Naive thymus-derived CD4-positive, alpha-beta T cell (primary cell): Measurements from ENCODE around the gene KCNIP4. TPM values are rescaled to one million over a fixed set of nuclear protein-coding genes. Genes with fewer than 3 reads are reported as not detected.

Experiments used
- ATAC-seq: fragments of 150-1000 bp; cut with Tn5 transposase; 2 replicates; pipeline ENCODE4 v1.10.0; 2021; ENCODE audit warnings: mild to moderate bottlenecking, moderate library complexity
- CTCF ChIA-PET: fragments of 350-600 bp; sonication (Branson Sonifier 250); formaldehyde crosslinking; loops from one replicate; lab custom pipeline; 2021; ENCODE audit warnings: antibody characterized with exemption; lab: Charles Lee
- POLR2A ChIA-PET: fragments of 350-600 bp; sonication (Branson Sonifier 250); formaldehyde crosslinking; loops from one replicate; lab custom pipeline; 2021; ENCODE audit warnings: antibody characterized with exemption, inconsistent platforms; lab: Charles Lee
- DNase-seq, 9 donors: peaks; one replicate each; pipeline versions ENCODE4 v3.0.0 to v3.0.0-alpha.2; 2020 to 2022; ENCODE audit warnings: mixed read lengths in 1 of 9
- H3K27ac ChIP-seq: one replicate; pipeline ENCODE4 v1.7.0; 2013; ENCODE audit warnings: mild to moderate bottlenecking, low read depth, low read length, moderate library complexity
- H3K27me3 ChIP-seq, 2 donors: one replicate each; pipeline ENCODE4 v1.7.0; 2013; ENCODE audit warnings: low read length in 2 of 2, mild to moderate bottlenecking in 2 of 2, moderate library complexity in 2 of 2; ENCODE audit not compliant: control insufficient read depth in 2 of 2, insufficient read depth in 2 of 2
- H3K36me3 ChIP-seq, 3 experiments: 1 replicate in 2 of 3; 2 replicates in 1 of 3; pipeline ENCODE4 v1.7.0; 2013; ENCODE audit warnings: low read length in 3 of 3, mild to moderate bottlenecking in 3 of 3, moderate library complexity in 1 of 3; ENCODE audit not compliant: insufficient read depth in 3 of 3, control insufficient read depth in 2 of 3
- H3K4me1 ChIP-seq, 2 donors: one replicate each; pipeline ENCODE4 v1.7.0; 2013; ENCODE audit warnings: low read length in 2 of 2, mild to moderate bottlenecking in 2 of 2, moderate library complexity in 1 of 2; ENCODE audit not compliant: control insufficient read depth in 2 of 2, insufficient read depth in 2 of 2
- H3K4me3 ChIP-seq: 2 replicates; pipeline ENCODE4 v1.7.0; 2013; ENCODE audit warnings: mild to moderate bottlenecking, low read length
- H3K9me3 ChIP-seq, 3 experiments: 1 replicate in 2 of 3; 2 replicates in 1 of 3; pipeline ENCODE4 v1.7.0; 2013; ENCODE audit warnings: low read length in 3 of 3; ENCODE audit not compliant: control insufficient read depth in 2 of 3
- H3K27ac Mint-ChIP-seq, 9 donors: one replicate each; pipeline ENCODE4 v1.8.0; 2020 to 2022; ENCODE audit warnings: mixed read lengths in 9 of 9, mild to moderate bottlenecking in 8 of 9, moderate library complexity in 5 of 9, inconsistent platforms in 2 of 9
- H3K27me3 Mint-ChIP-seq, 5 donors: one replicate each; pipeline ENCODE4 v1.8.0; 2021 to 2022; ENCODE audit warnings: mixed read lengths in 5 of 5, mild to moderate bottlenecking in 1 of 5
- H3K36me3 Mint-ChIP-seq, 5 donors: one replicate each; pipeline ENCODE4 v1.8.0; 2020 to 2022; ENCODE audit warnings: mixed read lengths in 5 of 5, mild to moderate bottlenecking in 3 of 5, inconsistent platforms in 1 of 5
- H3K4me1 Mint-ChIP-seq, 7 donors: one replicate each; pipeline ENCODE4 v1.8.0; 2020 to 2022; ENCODE audit warnings: mixed read lengths in 7 of 7, mild to moderate bottlenecking in 3 of 7, inconsistent platforms in 1 of 7
- H3K4me3 Mint-ChIP-seq, 10 donors: one replicate each; pipeline ENCODE4 v1.8.0; 2020 to 2022; ENCODE audit warnings: mild to moderate bottlenecking in 10 of 10, mixed read lengths in 10 of 10, moderate library complexity in 6 of 10, inconsistent platforms in 2 of 10
- H3K9me3 Mint-ChIP-seq, 11 donors: one replicate each; pipeline ENCODE4 v1.8.0; 2020 to 2022; ENCODE audit warnings: mixed read lengths in 11 of 11, mild to moderate bottlenecking in 4 of 11, inconsistent platforms in 1 of 11, moderate library complexity in 1 of 11
- intact Hi-C, 2 donors: fragments of 100-400 bp; cut with micrococcal nuclease; formaldehyde crosslinking; loops; one replicate each; pipeline ENCODE4 v1.15.1; 2023
- polyA plus RNA-seq, 2 donors: library from polyadenylated mRNA; unstranded; fragments of 300-500 nt; fragmentation: Illumina TruSeq; gene quantifications; one replicate each; pipeline ENCODE4 v1.2.3, GENCODE V29; 2021
- total RNA-seq, 6 experiments: library from RNA in 5 of 6; stranded (reverse) in 5 of 6; gene quantifications; 1 replicate in 5 of 6; 2 replicates in 1 of 6; pipeline ENCODE4 v1.2.3 and lab custom pipeline; 2021 to 2026

The KCNIP4 gene
- total and polyA plus RNA-seq, 7 experiments from 2014 or later, result 0.29 TPM; not detected in 6

- no peaks in the 10 kb centered on the region for H3K27me3 ChIP-seq
- no peak overlapping the region for H3K4me3 ChIP-seq
- POLR2A ChIA-PET, result no interaction called here
- no peak overlapping the region for H3K4me3 Mint-ChIP-seq
- no peak overlapping the region for H3K27ac ChIP-seq
- CTCF ChIA-PET, result no interaction called here
- intact Hi-C loops, result no loop called here
- H3K9me3 ChIP-seq, result no peaks in the 10 kb centered on the region
- H3K4me1 ChIP-seq, result no peaks in the 10 kb centered on the region
- H3K27me3 Mint-ChIP-seq, result no peaks in the 10 kb centered on the region
- H3K36me3 Mint-ChIP-seq, result no peaks in the 10 kb centered on the region
- ATAC-seq (no peak), DNase-seq (no peak)
- no peaks in the 10 kb centered on the region for H3K36me3 ChIP-seq
- H3K27ac Mint-ChIP-seq, result no peak overlapping the region
- no peaks in the 10 kb centered on the region for H3K4me1 Mint-ChIP-seq
- H3K9me3 Mint-ChIP-seq, result peaks cover 0 to 18% (median 6%) of the 10 kb centered on the region in 11 donors
These were observed 834.9 kb downstream of the KCNIP4 start for GRCh38 chr4:21113496-21114223.

GRCh38 chr4:21102667-21103066 is 845.9 kb downstream of the KCNIP4 start:
- CTCF ChIA-PET, result no interaction called here
- POLR2A ChIA-PET, result no interaction called here
- intact Hi-C loops, result no loop called here
- Histone ChIP-seq H3K27ac (no peak overlapping the region), H3K4me1 (no peaks in the 10 kb centered on the region), H3K36me3 (no peaks in the 10 kb centered on the region), H3K9me3 (no peaks in the 10 kb centered on the region), H3K4me3 (no peak overlapping the region), H3K27me3 (no peaks in the 10 kb centered on the region)
- DNase-seq, result no peak
- H3K4me1 Mint-ChIP-seq, result no peaks in the 10 kb centered on the region
- no peak overlapping the region for H3K27ac Mint-ChIP-seq
- H3K4me3 Mint-ChIP-seq, result no peak overlapping the region
- H3K9me3 Mint-ChIP-seq, result peaks cover 0 to 22% (median 8%) of the 10 kb centered on the region in 11 donors
- no peak for ATAC-seq
- H3K36me3 Mint-ChIP-seq, result peaks cover 0 to 6% (median 0%) of the 10 kb centered on the region in 5 donors
- no peaks in the 10 kb centered on the region for H3K27me3 Mint-ChIP-seq

- Mint-ChIP-seq H3K36me3 (peaks cover 0 to 6% (median 0%) of the 10 kb centered on the region in 5 donors), H3K4me3 (no peak overlapping the region), H3K4me1 (no peaks in the 10 kb centered on the region), H3K27ac (no peak overlapping the region), H3K27me3 (no peaks in the 10 kb centered on the region), H3K9me3 (peaks cover 0 to 24% (median 8%) of the 10 kb centered on the region in 11 donors)
- Histone ChIP-seq H3K4me3 (no peak overlapping the region), H3K4me1 (no peaks in the 10 kb centered on the region), H3K36me3 (no peaks in the 10 kb centered on the region), H3K9me3 (no peaks in the 10 kb centered on the region), H3K27me3 (no peaks in the 10 kb centered on the region), H3K27ac (no peak overlapping the region)
- ATAC-seq, result no peak
- no peak for DNase-seq
- CTCF ChIA-PET, result no interaction called here
- POLR2A ChIA-PET, result no interaction called here
- intact Hi-C loops, result no loop called here
These were observed 850.7 kb downstream of the KCNIP4 start for GRCh38 chr4:21097865-21098264.

- H3K27me3 Mint-ChIP-seq, result no peaks in the 10 kb centered on the region
- ATAC-seq (no peak), DNase-seq (no peak)
- H3K4me1 ChIP-seq, result no peaks in the 10 kb centered on the region
- CTCF ChIA-PET, result interaction anchor here (0.5 kb wide), 1 partner anchor 321 kb away, joined by 3 read pairs; no protein-coding TSS in a partner anchor
- no peaks in the 10 kb centered on the region for H3K27me3 ChIP-seq
- H3K9me3 Mint-ChIP-seq, result peaks cover 0 to 26% (median 8%) of the 10 kb centered on the region in 11 donors
- H3K9me3 ChIP-seq, result no peaks in the 10 kb centered on the region
- H3K4me3 Mint-ChIP-seq, result no peak overlapping the region
- no peak overlapping the region for H3K4me3 ChIP-seq
- H3K27ac Mint-ChIP-seq, result no peak overlapping the region
- intact Hi-C loops, result no loop called here
- H3K27ac ChIP-seq, result no peak overlapping the region
- H3K4me1 Mint-ChIP-seq, result no peaks in the 10 kb centered on the region
- H3K36me3 Mint-ChIP-seq, result peaks cover 0 to 6% (median 0%) of the 10 kb centered on the region in 5 donors
- no peaks in the 10 kb centered on the region for H3K36me3 ChIP-seq
- POLR2A ChIA-PET, result no interaction called here
These were observed 851.5 kb downstream of the KCNIP4 start for GRCh38 chr4:21097026-21097425.

- no peak overlapping the region for H3K4me3 ChIP-seq
- peaks cover 0 to 34% (median 10%) of the 10 kb centered on the region in 11 donors for H3K9me3 Mint-ChIP-seq
- ChIA-PET CTCF (no interaction called here), POLR2A (no interaction called here)
- H3K27me3 ChIP-seq, result no peaks in the 10 kb centered on the region
- H3K36me3 Mint-ChIP-seq, result peaks cover 0 to 6% (median 0%) of the 10 kb centered on the region in 5 donors
- peaks cover 0 to 4% (median 0%) of the 10 kb centered on the region in 7 donors for H3K4me1 Mint-ChIP-seq
- H3K4me1 ChIP-seq, result no peaks in the 10 kb centered on the region
- intact Hi-C loops, result no loop called here
- no peak overlapping the region for H3K4me3 Mint-ChIP-seq
- ATAC-seq, result no peak
- DNase-seq, result no peak
- H3K27me3 Mint-ChIP-seq, result peaks cover 0 to 4% (median 0%) of the 10 kb centered on the region in 5 donors
- H3K36me3 ChIP-seq, result no peaks in the 10 kb centered on the region
- H3K27ac Mint-ChIP-seq, result no peak overlapping the region
- no peaks in the 10 kb centered on the region for H3K9me3 ChIP-seq
- H3K27ac ChIP-seq, result no peak overlapping the region
These were observed 856.0 kb downstream of the KCNIP4 start for GRCh38 chr4:21092531-21092930.

DNA sequence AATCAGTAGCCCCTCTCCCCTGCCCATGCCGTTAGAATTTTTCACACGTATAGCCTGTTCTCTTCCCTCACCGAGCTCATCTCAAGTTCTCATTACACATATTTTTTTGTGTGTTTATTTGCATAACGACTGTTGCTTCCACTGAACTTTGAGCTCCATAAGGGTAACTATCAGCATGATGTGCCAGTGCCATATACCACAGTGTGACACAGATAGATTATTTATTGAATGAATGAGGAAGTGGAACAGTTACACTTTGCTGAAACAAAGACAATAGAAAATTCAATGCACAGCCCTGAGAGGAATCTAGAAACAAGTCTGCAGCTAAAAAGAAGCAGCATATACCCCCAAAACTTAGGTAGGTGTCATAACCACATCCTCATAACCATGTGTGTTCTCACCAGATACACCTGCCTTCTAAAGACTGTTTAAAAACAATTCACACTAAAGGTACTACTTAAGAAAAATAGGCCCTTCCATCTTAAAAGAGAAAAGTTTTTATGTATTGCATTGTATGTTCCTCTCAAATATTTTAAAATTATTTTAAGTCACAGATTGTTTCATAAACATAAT is 858.4 kb downstream of the KCNIP4 start:
- Mint-ChIP-seq H3K36me3 (peaks cover 0 to 6% (median 0%) of the 10 kb centered on the region in 5 donors), H3K4me3 (no peak overlapping the region), H3K27me3 (peaks cover 0 to 4% (median 0%) of the 10 kb centered on the region in 5 donors), H3K9me3 (peaks cover 0 to 35% (median 10%) of the 10 kb centered on the region in 11 donors), H3K4me1 (peaks cover 0 to 4% (median 0%) of the 10 kb centered on the region in 7 donors), H3K27ac (no peak overlapping the region)
- no peak overlapping the region for H3K4me3 ChIP-seq
- H3K36me3 ChIP-seq, result no peaks in the 10 kb centered on the region
- ChIA-PET POLR2A (no interaction called here), CTCF (no interaction called here)
- no peak overlapping the region for H3K27ac ChIP-seq
- no peaks in the 10 kb centered on the region for H3K4me1 ChIP-seq
- DNase-seq (no peak), ATAC-seq (peak; percentile 18)
- H3K27me3 ChIP-seq, result no peaks in the 10 kb centered on the region
- intact Hi-C loops, result no loop called here
- no peaks in the 10 kb centered on the region for H3K9me3 ChIP-seq
